Hypothalamus (tissue), 51 donors: ENCODE measurements around the gene ELFN1.
A peak's percentile ranks its signal among the peaks of the same experiment; 100 is the strongest.

Experiments
- DNase-seq, 51 donors: peaks; one replicate each; lab custom pipeline; 2025; lab: John Stamatoyannopoulos, UW

Gene ELFN1

DNA sequence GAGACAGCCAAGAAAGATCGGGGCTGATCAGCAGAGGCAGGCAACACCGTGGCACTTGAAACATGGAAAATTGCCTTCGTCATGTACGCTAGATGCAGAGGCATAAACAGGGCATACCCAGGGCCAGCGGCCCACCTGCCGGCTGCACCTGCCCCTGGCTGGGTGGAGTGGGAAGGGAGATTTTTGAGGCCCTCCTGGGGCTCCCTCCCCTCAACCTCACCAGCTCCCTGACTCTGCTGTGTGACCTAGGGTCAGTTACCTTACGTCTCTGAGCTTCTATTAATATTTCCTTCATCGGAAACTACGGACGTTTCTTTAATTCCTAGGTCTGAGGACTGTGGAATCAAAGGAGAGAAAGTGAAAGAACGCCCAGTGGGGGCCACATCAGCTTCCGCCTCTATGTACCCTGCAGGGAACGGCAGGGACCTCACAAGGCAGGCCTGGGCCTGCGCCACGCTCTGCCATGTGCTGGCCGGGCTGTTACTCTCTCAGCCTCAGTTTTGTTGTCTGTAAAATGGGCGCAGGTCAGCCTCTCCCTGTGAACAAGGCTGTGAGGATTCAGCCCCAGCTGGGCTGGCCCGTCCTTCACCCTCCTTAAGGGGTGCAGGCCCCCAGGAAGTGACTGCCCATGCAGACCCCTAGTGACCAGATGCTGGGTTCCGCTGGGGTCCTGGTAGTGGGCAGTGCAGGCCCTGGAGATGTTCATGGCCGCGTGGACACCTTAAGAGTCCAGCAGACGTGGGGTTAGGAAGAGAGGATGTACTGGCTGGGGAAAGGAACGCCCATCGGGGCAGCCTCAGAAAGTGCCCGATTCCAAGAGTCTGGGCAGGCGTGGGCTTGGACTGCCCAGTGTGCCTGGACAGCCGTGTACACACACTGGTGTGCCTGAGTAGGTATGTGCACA is 22.7 kb downstream of the ELFN1 start:
- no peak for DNase-seq

DNA sequence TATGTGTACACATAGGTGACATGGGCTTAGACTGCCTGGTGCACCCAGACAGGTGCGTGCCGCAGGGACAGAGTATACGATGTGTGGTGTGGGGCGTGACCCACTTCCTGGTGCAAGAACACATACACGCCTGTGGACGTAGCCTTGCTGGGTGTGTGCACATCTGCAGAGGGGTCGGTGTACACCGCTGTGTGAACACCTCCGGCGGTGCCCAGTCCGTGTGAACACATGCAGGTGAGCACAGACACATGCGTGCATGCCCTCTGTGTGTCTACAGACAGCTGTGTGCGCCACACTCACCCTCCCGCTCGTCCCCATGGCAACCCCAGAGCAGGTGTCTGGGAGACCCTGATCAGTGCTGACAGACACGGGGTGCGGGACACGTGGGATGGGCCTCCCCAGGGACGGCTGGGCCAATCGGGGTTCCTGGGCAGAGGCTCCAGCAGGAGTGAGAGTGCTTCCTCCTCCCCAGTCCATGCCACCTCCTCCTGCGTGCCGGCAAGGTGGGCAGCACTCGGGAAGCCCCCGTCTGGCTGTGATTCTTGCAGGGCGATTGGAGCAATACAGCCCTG is 23.4 kb downstream of the ELFN1 start:
- peak in 20 of 51 donors; percentile 20 to 61 (median 38) for DNase-seq

DNA sequence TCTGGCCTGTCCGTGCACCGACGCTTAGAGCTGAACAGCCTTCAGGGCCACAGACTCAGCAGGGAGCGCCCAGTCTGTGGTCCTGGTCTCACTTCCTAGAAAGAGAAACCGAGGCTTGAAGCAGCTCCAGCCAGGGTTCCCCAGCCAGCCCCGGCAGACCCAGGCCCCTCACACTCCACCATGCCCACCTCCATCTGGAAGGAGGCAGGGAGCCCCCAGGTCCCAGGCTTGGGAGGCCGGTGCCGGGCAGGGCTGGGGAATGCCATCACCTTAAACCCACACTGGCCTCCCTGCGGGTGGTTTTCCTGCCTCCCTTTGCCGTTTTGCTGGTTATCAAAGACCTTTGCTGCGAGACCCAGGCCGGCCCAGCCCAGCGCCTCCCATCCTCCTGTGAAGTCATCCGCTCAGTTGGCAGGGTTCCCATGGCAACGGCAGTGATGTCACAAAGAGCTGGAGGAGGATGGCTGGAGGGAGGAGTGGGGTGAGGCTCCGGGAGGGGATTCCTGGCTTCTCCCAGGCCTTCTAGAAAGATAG is 24.0 kb downstream of the ELFN1 start:
- DNase-seq: peak in 38 of 51 donors; percentile 7 to 77 (median 54)

DNA sequence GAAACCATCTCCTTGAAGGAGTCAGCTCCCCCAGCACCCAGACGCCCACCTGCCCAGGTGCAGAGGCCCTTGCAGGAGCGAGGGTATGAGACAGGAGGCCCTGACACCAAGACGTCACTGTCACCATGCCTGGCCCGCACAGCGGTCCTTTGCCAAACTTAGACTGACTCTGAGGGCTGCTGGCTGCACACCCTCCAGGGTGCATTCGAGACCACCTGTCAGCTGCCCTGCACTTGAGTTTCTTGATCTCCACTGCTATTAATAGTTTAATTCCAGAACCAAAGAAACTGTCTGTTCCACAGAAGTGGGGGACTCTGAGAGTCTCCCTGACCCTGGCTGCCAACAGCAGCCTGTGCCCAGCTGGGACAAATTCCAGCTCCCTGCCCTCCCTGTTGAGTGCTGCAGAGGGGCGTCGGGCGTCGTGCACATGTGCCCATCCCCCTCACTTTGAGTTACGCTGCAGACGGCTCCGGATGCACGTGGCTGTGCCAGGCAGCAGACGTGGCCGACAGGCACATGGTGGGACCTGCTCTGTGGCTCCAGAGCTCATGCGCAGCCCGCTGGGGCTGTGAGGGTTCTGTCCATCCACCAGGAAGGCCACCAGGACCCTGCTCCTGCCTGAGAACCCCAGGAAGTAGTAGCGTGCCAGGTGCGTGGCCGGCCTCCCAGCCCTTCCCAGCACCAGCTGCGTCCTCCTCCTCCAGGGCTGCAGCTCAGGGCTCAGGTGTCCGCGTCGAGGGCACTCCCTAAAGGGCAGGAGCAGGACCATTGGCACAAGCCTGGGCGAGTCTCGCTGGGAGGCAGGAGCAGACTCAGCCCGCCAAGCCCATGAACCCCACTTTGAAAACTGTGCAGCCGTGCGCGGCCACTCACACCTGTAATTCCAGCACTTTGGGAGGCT is 24.8 kb downstream of the ELFN1 start:
- DNase-seq: peak in 1 of 51 donors; percentile 54

DNA sequence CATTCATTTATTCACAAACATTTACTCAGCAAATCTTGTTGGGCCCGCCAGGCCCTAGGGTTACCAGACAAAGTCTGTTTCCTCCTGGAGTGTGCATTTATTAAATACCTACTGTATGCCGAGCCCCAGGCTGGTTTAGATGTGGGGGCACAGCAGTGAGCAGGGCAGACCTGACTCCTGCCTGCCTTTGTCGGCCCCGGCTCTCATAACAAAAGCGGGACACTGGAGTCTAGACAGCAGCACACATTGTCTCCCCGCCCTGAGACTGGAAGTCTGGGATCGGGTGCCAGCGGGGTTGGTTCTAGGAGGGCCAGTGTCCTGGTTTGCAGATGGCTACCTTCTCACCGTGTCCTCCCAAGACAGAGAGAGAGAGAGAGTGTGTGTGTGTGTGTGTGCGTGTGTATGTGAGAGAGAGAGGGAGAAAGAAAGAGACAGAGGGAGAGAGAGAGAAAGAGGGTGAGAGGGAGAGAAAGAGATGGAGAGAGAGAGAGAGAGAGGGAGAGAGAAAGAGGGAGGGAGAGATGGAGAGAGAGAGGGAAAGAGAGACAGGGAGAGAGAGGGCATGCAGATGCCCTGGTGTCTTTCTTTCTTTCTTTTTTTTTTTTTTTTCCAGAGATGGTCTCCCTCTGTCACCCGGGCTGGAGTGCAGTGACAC is 25.9 kb downstream of the ELFN1 start:
- no peak for DNase-seq

DNA sequence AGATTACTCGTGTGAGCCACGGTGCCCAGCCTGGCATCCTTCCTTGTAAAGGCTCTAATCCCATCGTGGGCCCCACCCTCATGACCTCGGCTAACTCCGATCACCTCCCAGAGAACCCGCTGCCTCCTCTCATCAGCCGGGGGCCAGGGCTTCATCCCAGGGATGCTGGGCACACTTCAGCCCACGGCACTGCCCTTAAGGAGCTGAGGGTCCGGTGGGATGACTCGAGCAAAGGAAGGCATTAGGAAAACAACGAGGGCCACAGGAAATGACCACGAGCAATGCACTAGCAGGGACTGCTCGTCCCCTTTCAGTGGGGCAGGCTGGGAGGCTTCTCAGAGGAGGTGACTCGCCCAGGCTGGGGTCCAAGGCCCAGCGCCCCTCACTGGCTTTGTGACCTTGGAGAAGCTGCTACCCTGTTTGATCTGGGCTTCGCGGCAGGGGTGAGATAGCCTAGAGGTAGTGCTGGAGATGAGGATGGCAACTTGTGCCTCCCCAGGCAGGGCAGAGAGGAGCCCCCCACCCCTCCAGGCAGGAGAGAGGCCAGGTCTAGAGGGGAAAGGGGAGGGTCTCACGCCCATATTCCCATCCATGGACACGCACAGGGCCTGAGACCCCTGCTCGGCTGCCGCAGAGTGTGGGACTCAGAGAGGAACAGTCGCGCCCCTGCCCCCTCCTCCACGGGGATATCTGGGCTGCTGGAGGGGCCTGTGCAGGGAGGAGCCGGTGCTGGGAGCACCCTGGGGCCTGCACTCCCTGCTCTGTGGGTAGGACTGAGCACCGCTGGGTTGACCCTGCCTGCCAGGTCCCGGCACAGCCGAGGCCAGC is 26.8 kb downstream of the ELFN1 start:
- DNase-seq: no peak

DNA sequence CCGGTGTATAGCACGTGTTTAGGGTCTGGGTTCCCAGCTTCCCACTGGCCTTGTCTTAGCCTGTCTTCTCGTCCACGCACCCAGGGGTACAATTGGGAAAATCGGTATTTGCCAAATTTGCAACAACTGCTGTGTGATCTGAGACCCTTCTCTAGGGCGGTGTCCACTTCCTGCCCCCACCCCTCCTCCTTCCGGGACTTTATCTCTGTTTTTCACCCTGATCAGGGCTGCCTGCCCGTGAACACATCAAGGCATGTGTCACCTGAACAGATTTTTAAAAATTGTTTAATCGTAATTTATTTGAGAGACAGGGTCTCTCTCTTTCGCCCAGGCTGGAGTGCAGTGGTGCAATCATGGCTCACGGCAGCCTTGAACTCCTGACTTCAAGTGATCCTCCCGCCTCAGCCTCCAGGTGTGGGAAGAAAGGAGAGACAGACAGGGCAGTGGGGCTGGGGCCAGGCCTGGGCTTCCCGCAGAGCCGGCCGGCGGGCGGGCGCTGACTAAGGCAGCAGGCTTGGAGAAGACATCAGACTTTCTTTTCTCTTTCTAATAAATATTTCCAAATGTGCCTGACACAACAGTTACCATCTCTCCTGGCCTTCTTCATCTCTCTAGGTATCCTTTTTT is 27.5 kb downstream of the ELFN1 start:
- DNase-seq: no peak

DNA sequence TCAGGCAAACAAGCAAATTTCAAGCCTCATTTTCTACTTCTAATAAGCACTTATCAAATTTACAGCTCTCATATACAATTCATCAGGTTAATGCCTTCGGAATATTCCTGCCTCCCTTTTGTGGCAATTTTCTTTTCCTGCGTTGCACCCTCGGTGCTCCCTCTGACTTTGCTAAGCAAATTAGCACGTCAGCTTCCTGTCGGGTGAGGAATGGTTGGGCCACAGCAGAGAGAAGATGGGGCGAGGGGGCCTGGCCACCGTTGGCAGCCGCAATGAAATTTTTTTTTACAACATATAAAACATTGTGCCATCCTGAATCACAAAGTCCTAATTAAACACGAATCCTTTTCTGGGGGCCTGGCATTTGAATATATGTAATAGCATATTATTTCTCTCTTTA is 28.1 kb downstream of the ELFN1 start:
- no peak for DNase-seq

DNA sequence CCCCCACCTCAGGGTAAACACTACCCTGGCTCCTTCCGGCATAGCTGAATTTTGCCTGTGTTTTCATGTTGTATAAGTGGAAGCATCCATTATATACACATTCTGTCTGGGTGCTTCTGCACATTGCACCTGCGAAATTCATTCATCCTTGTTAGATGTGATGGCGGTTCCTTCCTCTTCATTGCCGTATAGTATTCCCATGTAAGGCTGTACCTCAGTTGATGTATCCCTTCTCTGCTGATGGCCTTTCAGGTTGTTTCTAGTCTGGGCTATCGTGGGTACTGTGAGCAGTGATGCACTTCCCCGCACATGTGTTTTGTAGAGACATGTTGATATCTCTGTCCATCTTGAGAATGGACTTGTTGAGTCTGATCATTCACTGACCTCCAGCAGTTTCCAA is 28.9 kb downstream of the ELFN1 start:
- no peak for DNase-seq

DNA sequence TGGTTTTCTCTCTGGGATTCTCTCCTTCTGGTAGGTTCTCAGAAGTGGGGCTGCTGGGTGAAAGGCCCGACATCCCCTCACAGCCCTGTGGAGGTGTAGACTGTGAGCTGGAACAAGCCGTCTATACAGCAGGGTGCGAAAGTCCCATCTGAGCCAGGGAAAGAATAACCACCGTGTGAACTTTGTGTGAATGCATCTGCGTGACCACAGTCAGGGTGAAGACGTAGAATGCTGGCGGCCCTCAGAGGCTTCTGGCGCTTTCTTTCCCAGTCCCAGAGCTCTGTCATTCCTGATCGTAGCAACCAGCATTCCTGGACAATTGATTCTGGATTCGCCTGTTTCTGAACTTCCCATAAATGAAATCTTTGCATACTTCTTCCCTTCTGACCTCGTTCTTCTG is 30.0 kb downstream of the ELFN1 start:
- DNase-seq: no peak

DNA sequence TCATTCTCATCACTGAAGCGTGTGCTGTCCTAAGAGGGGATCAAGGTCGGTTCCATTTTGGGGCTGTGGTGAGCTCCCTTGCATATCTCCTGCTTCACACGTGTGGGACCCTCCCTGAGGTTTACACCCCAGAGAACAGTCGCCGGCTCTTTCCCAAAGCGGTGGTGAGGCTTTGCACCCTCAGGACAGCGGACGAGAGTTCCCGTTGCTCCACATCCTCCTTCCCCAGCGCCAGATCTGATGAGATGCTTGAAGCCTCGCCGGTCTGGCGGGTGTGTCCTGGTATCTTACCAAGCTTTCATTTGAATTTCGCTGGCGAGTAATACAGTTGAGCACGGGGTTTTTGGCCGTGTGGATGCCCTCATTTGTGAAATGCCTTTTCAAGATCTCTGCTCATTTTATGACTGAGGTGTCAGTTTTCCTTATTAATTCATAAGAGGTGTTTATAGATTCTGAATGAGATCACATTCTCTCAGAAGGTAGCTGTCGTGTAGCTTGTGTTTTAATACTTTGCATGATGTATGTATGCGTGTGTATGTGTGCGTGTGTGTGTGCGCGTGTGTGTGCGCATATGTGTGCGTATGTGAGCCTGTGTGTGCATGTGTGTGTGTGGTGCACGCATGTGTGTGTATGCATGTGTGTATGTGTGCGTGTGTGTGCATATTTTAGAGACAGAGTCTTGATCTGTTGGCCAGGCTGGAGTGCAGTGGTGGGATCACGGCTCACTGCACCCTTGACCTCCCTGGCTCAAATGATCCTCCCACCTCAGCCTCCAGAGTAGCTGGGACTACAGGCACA is 30.7 kb downstream of the ELFN1 start:
- DNase-seq: no peak

DNA sequence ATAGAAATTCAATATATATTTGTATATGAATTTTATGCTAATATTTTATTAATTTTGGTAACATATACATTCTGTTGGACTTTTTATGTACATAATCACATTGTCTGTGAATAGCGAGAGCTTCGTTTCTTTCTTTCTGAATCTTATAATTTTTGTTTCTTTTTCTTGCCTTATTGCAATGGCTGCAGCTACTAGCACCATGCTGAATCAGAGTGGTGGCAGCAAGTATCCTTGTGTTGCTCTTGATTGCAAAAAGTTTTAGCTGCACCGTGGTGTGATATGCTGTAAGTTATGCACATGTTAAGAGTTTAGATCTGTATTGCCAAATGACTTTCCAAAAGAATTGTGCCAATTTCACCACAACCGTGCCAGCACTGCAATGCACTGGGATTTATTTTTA is 32.6 kb downstream of the ELFN1 start:
- DNase-seq: no peak

DNA sequence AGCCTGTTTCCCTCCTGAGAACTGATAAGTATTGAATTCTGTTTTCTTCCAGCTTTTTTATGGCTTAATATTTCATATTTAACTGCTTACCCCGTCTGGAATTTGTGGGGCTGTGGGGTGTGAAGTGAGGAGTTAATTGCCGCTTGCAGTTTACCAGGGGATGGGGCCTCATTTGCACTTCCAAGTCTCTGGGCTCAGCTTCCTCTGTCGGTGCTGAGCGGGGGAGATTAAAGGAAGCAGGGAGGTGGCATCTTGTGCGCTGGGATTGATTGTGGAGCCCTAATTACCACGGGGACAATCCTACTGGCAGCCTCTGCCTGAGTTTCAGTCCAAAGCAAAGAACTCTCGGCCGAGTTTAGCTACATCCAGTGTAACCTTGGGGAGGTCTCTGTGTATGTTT is 33.4 kb downstream of the ELFN1 start:
- DNase-seq: no peak

DNA sequence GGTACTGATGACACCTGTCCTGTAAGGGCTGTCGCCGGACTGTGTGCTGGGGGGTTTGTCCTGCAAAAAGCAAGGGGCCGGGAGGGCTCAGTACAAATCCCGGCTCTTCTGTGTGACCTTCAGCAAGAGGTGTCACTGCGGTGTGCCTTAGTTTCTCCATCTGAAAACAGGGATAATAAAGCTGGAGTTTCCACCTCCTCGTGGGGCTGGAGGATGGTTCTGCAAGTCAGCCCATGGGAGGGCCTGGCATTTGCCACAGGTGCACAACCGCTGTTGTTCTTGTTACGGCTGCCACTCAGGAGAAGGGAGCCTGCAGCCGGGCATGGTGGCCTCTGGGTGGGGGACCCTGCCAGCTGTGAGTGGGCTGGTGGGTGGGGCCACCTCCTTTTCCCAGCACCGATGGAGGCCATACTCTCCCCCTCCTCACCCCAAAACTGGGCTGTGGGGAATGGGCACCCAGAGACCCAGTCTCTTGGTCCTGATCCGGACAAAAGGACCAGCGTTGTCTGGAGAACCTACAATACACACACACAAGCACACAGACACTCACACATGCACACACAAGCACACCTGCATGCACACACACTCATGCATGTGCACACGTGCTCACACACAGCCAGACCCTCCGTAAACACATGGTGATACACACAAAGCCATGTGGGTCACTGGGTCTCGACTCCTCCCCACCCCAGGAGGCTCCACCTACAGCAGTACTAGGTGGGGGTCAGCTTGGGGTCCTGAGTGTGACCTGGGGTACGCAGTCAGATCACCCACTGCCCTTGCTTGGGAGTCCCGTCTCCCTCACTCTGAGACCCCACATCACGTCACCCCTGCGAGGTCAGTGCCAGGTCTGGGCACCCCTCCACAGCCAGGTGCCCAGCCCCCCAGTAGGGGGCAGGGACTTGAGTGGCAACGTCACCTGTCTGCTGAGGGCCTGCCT is 34.1 kb downstream of the ELFN1 start:
- no peak for DNase-seq

DNA sequence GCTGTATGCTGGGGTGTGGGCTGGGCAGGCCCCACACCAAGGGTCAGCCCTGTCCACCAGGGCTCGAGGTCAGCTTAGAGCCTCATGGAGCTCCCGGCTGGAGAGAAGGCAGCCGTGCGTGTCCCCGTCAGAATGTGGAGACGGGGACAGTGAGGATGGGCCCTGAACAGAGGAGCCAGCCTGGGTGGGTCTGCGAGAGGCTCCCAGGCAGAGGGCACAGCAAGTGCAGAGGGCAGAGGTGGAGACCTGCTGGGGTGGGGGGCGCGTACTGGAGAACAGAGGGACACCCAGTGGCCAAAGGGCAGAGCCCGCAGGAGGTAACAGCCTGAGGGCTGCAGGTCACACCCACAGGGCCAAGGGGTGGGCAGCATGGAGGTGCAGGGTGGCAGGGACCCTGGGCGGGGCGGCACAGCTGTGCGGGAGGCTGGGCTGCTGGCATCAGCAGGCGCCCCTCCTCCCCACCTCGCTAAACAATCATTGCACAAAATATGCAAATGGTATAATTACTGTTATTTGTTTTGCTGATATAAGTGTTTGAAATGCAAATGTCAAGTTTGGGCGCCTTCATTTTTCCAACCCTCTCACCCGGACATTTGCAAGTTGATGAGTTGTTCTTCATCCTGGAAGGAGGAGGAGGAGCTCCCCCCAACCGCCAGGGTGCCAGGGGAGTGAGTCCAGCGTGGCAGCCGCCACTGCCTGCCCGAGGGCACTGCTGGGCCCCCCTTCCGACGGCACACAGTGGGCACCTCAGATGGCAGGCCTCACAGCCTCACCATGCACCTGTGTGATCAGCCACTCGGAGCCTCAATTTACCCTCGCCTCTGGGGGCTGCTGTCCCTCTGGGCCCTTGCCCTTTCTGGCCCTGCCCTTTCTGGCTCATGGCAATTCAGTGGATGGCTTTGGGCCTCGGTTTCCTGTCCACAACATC is 35.0 kb downstream of the ELFN1 start:
- DNase-seq: no peak

DNA sequence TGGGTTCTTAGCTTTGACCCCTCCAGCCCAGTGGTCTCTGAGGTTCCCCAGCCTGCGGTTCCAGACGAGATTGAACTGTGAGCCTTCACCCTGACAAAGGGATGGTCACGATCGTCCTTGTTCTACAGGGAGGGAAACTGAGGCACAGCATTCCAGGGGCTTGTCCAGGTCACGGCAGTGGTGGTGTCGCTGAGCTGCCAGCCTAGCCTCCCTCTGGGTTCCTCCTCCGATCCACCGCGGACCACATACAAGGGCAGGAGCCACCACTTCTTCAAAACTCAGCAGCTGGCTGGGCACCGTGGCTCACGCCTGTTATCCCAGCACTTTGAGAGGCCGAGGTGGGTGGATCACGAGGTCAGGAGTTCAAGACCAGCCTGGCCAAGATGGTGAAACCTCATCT is 35.8 kb downstream of the ELFN1 start:
- no peak for DNase-seq
